Keratinocyte (primary cell): Measurements from ENCODE around the gene CMBL.

Experiments
- EZH2 ChIP-seq: IDR thresholded peaks from one replicate; pipeline ENCODE4 v1.6.1; 2012; ENCODE audit warnings: inconsistent platforms, mild to moderate bottlenecking, low read length, moderate library complexity
- TF ChIP-seq, protein P1 (sequence below), 3 experiments: IDR thresholded peaks in 1 of 3; conservative IDR thresholded peaks in 1 of 3; optimal IDR thresholded peaks in 1 of 3; 2 replicates in 2 of 3; 3 replicates in 1 of 3; pipeline versions ENCODE3 to v1.5.1; 2011; ENCODE audit warnings: low read length in 3 of 3, mild to moderate bottlenecking in 3 of 3, moderate library complexity in 2 of 3, control low read depth in 1 of 3, inconsistent platforms in 1 of 3; ENCODE audit not compliant: insufficient read depth in 2 of 3; ENCODE audit errors: extremely low read depth in 1 of 3

DNA sequence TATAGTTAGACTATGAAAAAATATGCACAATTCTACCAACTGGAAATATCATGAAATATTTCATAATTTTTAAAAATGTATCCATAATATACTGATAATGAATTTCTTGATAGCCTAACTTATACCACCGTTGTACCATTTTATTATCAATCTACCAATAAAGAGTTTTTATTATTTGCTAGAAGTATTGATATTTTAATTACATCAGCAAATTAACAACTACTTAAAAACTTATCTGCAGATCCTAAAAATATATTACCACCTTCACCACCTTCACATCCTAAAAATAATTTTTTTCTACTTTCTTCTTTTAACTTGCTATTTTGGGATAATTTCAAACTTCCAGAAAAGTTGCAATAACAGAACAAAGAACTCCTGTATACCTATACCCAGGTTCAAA is 79.4 kb downstream of the CMBL start:
- TF ChIP-seq EZH2: no peak
- TF ChIP-seq, protein P1, sequence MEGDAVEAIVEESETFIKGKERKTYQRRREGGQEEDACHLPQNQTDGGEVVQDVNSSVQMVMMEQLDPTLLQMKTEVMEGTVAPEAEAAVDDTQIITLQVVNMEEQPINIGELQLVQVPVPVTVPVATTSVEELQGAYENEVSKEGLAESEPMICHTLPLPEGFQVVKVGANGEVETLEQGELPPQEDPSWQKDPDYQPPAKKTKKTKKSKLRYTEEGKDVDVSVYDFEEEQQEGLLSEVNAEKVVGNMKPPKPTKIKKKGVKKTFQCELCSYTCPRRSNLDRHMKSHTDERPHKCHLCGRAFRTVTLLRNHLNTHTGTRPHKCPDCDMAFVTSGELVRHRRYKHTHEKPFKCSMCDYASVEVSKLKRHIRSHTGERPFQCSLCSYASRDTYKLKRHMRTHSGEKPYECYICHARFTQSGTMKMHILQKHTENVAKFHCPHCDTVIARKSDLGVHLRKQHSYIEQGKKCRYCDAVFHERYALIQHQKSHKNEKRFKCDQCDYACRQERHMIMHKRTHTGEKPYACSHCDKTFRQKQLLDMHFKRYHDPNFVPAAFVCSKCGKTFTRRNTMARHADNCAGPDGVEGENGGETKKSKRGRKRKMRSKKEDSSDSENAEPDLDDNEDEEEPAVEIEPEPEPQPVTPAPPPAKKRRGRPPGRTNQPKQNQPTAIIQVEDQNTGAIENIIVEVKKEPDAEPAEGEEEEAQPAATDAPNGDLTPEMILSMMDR (optimal IDR thresholded peaks at IDR 0.05 in 1 of 3, IDR thresholded peaks at IDR 0.05 in 1 of 3, conservative IDR thresholded peaks at IDR 0.05 in 1 of 3; ENCODE audit: extremely low read depth in 1 of 3, insufficient read depth in 2 of 3, low read length in 3 of 3): no peak
